SK-N-SH (cell line): ENCODE results near the gene BICD2.

Source experiments
- POLR2AphosphoS5 ChIP-seq: IDR thresholded peaks from 2 replicates; pipeline ENCODE4 v1.6.1; 2012; ENCODE audit warnings: low read depth, low read length
- RAD21 ChIP-seq: IDR thresholded peaks from 2 replicates; pipeline ENCODE4 v1.6.1; 2012; ENCODE audit warnings: mild to moderate bottlenecking, low read length
- SIN3A ChIP-seq: IDR thresholded peaks from 2 replicates; pipeline ENCODE4 v1.6.1; 2012; ENCODE audit warnings: low read depth, mild to moderate bottlenecking, low read length, moderate library complexity, borderline replicate concordance
- SMC3 ChIP-seq: IDR thresholded peaks from 2 replicates; pipeline ENCODE4 v1.6.1; 2012; ENCODE audit warnings: low read depth, low read length, improper control_type of control experiment
- TAF1 ChIP-seq: IDR thresholded peaks from 2 replicates; pipeline ENCODE4 v1.6.1; 2012; ENCODE audit warnings: low read depth, mild to moderate bottlenecking, low read length, moderate library complexity, borderline replicate concordance

DNA sequence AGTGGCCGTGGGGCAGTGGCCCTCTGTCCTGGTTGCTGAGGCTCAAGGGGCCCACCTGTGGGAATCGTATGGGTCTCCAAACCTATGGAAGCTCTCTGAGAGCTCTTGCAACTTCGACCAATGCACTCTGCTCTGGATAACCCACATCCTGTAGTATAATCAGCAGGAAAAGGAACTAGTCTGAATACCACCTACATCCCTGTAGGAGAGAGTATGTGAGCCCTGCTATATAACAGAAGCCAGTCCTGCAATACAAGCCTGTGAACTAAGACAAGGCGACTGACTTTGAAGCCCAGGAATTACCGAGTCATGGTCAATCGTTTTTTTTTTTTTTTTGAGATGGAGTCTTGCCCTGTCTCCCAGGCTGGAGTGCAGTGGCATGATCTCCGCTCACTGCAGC lies 29.8 kb upstream of the BICD2 start:
- no peak for TF ChIP-seq SMC3
- TF ChIP-seq SIN3A: no peak
- no peak for TF ChIP-seq TAF1
- no peak for TF ChIP-seq RAD21
- TF ChIP-seq POLR2AphosphoS5: no peak
